K562 (cell line): ENCODE measurements around the gene PGBD4. TPM values are rescaled to one million over a fixed set of nuclear protein-coding genes. Genes with fewer than 3 reads are reported as not detected.

Experiments used
- ATAC-seq: fragments of 200-7000 bp; cut with Tn5 transposase; 3 replicates; pipeline ENCODE4 v1.9.1; 2020; ENCODE audit warnings: moderate library complexity
- BruUV-seq: library from RNA; stranded (reverse); fragments of 400-500 nt; replicated peaks from 2 replicates; lab custom pipeline; 2021; lab: Mats Ljungman, UMichigan
- CTCF ChIA-PET: fragments of 300-600 bp; formaldehyde crosslinking; extraction: SDS; loops from one replicate; lab custom pipeline; 2021; ENCODE audit warnings: low intra/inter-chr PET ratio; lab: Yijun Ruan, JAX
- POLR2A ChIA-PET: fragments of 300-600, 350-650 bp; sonication (Branson Sonifier 250); formaldehyde crosslinking; extraction: SDS; loops from one replicate; lab custom pipeline; 2021; ENCODE audit warnings: antibody characterized with exemption, inconsistent platforms; lab: Yijun Ruan, JAX
- DNase-seq, 4 experiments: peaks; one replicate each; pipeline versions ENCODE4 v3.0.0 to v3.0.0-alpha.2; 2011 to 2018; ENCODE audit warnings: low spot score in 3 of 4, mixed read lengths in 3 of 4; ENCODE audit errors: extremely low read depth in 1 of 4
- FAIRE-seq: peaks from 2 replicates; lab custom pipeline; 2011; peaks lifted over from hg19 to GRCh38; lab: Jason Lieb, UNC
- H2AFZ ChIP-seq: 2 replicates; pipeline ENCODE4 v1.6.0; 2011; ENCODE audit warnings: low read depth, low read length, control low read depth, inconsistent platforms
- H3K27ac ChIP-seq: fragments of 200-600 bp; 3 replicates; pipeline ENCODE4 v1.8.0; 2011; ENCODE audit warnings: low read depth, mild to moderate bottlenecking, control low read depth, inconsistent platforms, low read length, moderate library complexity, mixed read lengths; ENCODE audit errors: extremely low read depth
- H3K27me3 ChIP-seq, 2 experiments: fragments of 300-600 bp in 1 of 2; 2 replicates in 1 of 2; 3 replicates in 1 of 2; pipeline versions ENCODE4 v1.6.0 to v1.8.0; 2011; ENCODE audit warnings: inconsistent platforms in 2 of 2, low read length in 2 of 2, mild to moderate bottlenecking in 1 of 2, mixed read lengths in 1 of 2, moderate library complexity in 1 of 2; ENCODE audit not compliant: control insufficient read depth in 2 of 2, insufficient read depth in 2 of 2
- H3K36me3 ChIP-seq: fragments of 300-600 bp; 3 replicates; pipeline ENCODE4 v1.8.0; 2011; ENCODE audit warnings: mild to moderate bottlenecking, low read length, inconsistent platforms; ENCODE audit not compliant: control insufficient read depth, insufficient read depth
- H3K4me1 ChIP-seq, 2 experiments: fragments of 200-600 bp in 1 of 2; replicated peaks in 1 of 2; 2 replicates in 1 of 2; 3 replicates in 1 of 2; pipeline versions ENCODE4 v1.5.1 to v1.8.0; 2011; ENCODE audit warnings: inconsistent platforms in 2 of 2, low read length in 2 of 2, mild to moderate bottlenecking in 1 of 2, mixed read lengths in 1 of 2, moderate library complexity in 1 of 2; ENCODE audit not compliant: control insufficient read depth in 2 of 2, insufficient read depth in 2 of 2
- H3K4me2 ChIP-seq: 2 replicates; pipeline ENCODE4 v1.6.1; 2011; ENCODE audit warnings: low read length, control low read depth, inconsistent platforms, mixed read lengths; ENCODE audit not compliant: insufficient read depth
- H3K4me3 ChIP-seq: fragments of 200-600 bp; sonication (generic), shearing (Covaris generic); 2 replicates; pipeline ENCODE4 v1.5.1; 2016; ENCODE audit warnings: control low read depth, inconsistent platforms
- H3K79me2 ChIP-seq: fragments of 200-600 bp; 3 replicates; pipeline ENCODE4 v1.8.0; 2011; ENCODE audit warnings: low read length, inconsistent platforms; ENCODE audit not compliant: control insufficient read depth, insufficient read depth
- H3K9ac ChIP-seq, 2 experiments: 2 replicates each; pipeline versions ENCODE4 v1.6.0 to v1.6.1; 2011; ENCODE audit warnings: low read depth in 2 of 2, low read length in 2 of 2, control low read depth in 1 of 2, inconsistent platforms in 1 of 2, mild to moderate bottlenecking in 1 of 2, mixed read lengths in 1 of 2; ENCODE audit not compliant: insufficient read depth in 1 of 2
- H3K9me1 ChIP-seq: one replicate; pipeline ENCODE4 v1.6.0; 2011; ENCODE audit warnings: inconsistent platforms, mild to moderate bottlenecking, low read length, moderate library complexity; ENCODE audit not compliant: control insufficient read depth, insufficient read depth
- H3K9me3 ChIP-seq: replicated peaks from 2 replicates; pipeline ENCODE4 v1.5.1; 2011; ENCODE audit warnings: low read depth, low read length, inconsistent platforms; ENCODE audit not compliant: control insufficient read depth, insufficient read depth
- H4K20me1 ChIP-seq: replicated peaks from 2 replicates; pipeline ENCODE4 v1.6.1; 2011; ENCODE audit warnings: low read length, inconsistent platforms, mixed read lengths; ENCODE audit not compliant: control insufficient read depth, insufficient read depth
- CHCHD3 ChIP-seq: fragments of 250-450 bp; sonication (Bioruptor Pico); IDR thresholded peaks from 2 replicates; pipeline ENCODE4 v2.1.2; 2022; ENCODE audit warnings: mild to moderate bottlenecking
- CREB3L1 ChIP-seq: fragments of 450-650 bp; IDR thresholded peaks from 2 replicates; pipeline ENCODE4 v1.6.1; 2014; ENCODE audit warnings: low read depth, mild to moderate bottlenecking, moderate library complexity, borderline replicate concordance
- LEF1 ChIP-seq: fragments of 450-650 bp; IDR thresholded peaks from 2 replicates; pipeline ENCODE4 v1.6.1; 2016; ENCODE audit warnings: mild to moderate bottlenecking
- PRPF4 ChIP-seq: fragments of 200-400 bp; formaldehyde crosslinking; IDR thresholded peaks from one replicate; pipeline ENCODE4 v1.6.1; 2017; ENCODE audit warnings: low read length, low read depth, mild to moderate bottlenecking; ENCODE audit not compliant: insufficient read depth, poor library complexity, severe bottlenecking
- PTBP1 ChIP-seq: fragments of 200-400 bp; formaldehyde crosslinking; IDR thresholded peaks from 2 replicates; pipeline ENCODE4 v1.6.1; 2017; ENCODE audit warnings: low read depth, low read length
- THRB ChIP-seq: fragments of 450-650 bp; formaldehyde crosslinking; conservative IDR thresholded peaks from 2 replicates; pipeline ENCODE4 v1.4.0; 2022; ENCODE audit warnings: mild to moderate bottlenecking, missing genetic modification characterization
- ZBTB7A ChIP-seq: IDR thresholded peaks from 2 replicates; pipeline ENCODE4 v1.6.1; 2011; ENCODE audit warnings: low read depth, mild to moderate bottlenecking, low read length, moderate library complexity, borderline replicate concordance; ENCODE audit not compliant: control insufficient read depth
- WGBS: fragments of 100-300 bp; shearing (Covaris generic); methylation state at CpG from one replicate; pipeline ENCODE4 v1.1.6; 2016; ENCODE audit warnings: low coverage, mixed read lengths; ENCODE audit not compliant: insufficient coverage; ENCODE audit errors: missing lambda C conversion rate; 5-methylcytosine and 5-hydroxymethylcytosine counted together
- in situ Hi-C: fragments of 300-500 bp; cut with MboI; formaldehyde crosslinking; loops from 4 replicates; pipeline ENCODE4 v1.15.0; 2018; ENCODE audit warnings: inconsistent platforms, mixed read lengths
- intact Hi-C: fragments of 100-400 bp; cut with micrococcal nuclease; formaldehyde crosslinking; loops from 2 replicates; pipeline ENCODE4 v1.14.2; 2022
- polyA plus RNA-seq, 8 experiments: library from polyadenylated mRNA; depleted of rRNA in 4 of 8; stranded (reverse) in 5 of 8; unstranded in 3 of 8; fragments of >200 nt; fragmentation: Nextera tagmentation in 2 of 8; fragmentation: Illumina TruSeq in 1 of 8; extraction: Ambion mirVana in 2 of 8; extraction: Trizol in 1 of 8; gene quantifications; 2 replicates each; pipeline versions ENCODE4 v1.2.1 to v1.2.3, GENCODE V29; 2011 to 2014; ENCODE audit warnings: inconsistent platforms in 1 of 8, missing spikeins in 1 of 8
- total RNA-seq, 7 experiments: library from RNA; depleted of rRNA in 6 of 7; stranded (reverse); fragments of >200 nt in 6 of 7; fragmentation: Illumina TruSeq in 2 of 7; extraction: Trizol in 2 of 7; gene quantifications; 2 replicates each; pipeline versions ENCODE4 v1.2.1 to v1.2.3, GENCODE V29; 2011 to 2021; ENCODE audit warnings: low replicate concordance in 1 of 7
- TF ChIP-seq, protein P1 (sequence below): sonication (generic); formaldehyde crosslinking; IDR thresholded peaks from 2 replicates; pipeline ENCODE4 v1.5.0; 2020; ENCODE audit warnings: missing genetic modification reagents
- TF ChIP-seq, protein P2 (sequence below): fragments of 250-450 bp; sonication (Bioruptor Pico); IDR thresholded peaks from 2 replicates; pipeline ENCODE4 v1.4.0; 2020

The PGBD4 gene
- total and polyA plus RNA-seq, 9 of the 15 experiments (the other 6 are each of a cell fraction or from before 2014, with no cell fraction given) = 2.1 to 4.9 (median 2.7) TPM

GRCh38 chr15:34102175-34102925 is 467 bp downstream of the PGBD4 start:
- DNase-seq = no peak
- H3K4me2 ChIP-seq = peak overlapping the region; percentile 97
- FAIRE-seq = no peak
- ChIA-PET POLR2A (interaction anchor here (0.6 to 2.1 kb wide), 12 partner anchors 8 to 264 kb away, joined by 3 to 8 read pairs (median 4); partner anchors contain the start of genes EMC4 and KATNBL1), CTCF (no interaction called here)
- intact Hi-C loops (no loop called here), in situ Hi-C loops (loop anchor here (5.0 kb wide), 1 partner anchor 110 kb away; the partner anchor contains the start of gene KATNBL1)
- H3K9me3 ChIP-seq = no peaks in the 10 kb centered on the region; the same call in 1 of the 2 replicates
- TSS peak; percentile 79 for BruUV-seq
- H3K9me1 ChIP-seq = no peaks in the 10 kb centered on the region
- H4K20me1 ChIP-seq = no peaks in the 10 kb centered on the region
- ATAC-seq = no peak; the same call in 2 of the 3 replicates
- peaks cover 19% of the 10 kb centered on the region; the same call in 2 of the 3 replicates for H3K36me3 ChIP-seq
- peaks cover 54% of the 10 kb centered on the region for H3K79me2 ChIP-seq
- peak overlapping the region; percentile 83 to 92; a peak in 3 of 4 replicates for H3K9ac ChIP-seq
- peak overlapping the region; percentile 76 for H3K27ac ChIP-seq
- peak overlapping the region; percentile 93 for H2AFZ ChIP-seq
- WGBS = 13% methylated on average over 29 of the region's 29 CpGs
- H3K27me3 ChIP-seq = no peaks in the 10 kb centered on the region
- H3K4me3 ChIP-seq = peak overlapping the region; percentile 92
- peaks cover 0 to 3% of the 10 kb centered on the region in 2 experiments; a peak in 1 of 5 replicates for H3K4me1 ChIP-seq
- no peak for TF ChIP-seq ZBTB7A
- peak; percentile 99 for TF ChIP-seq PTBP1
- 0 out of 2 replicates have a peak, but pooled peaks have one; percentile 16 for TF ChIP-seq CREB3L1
- TF ChIP-seq, protein P1, sequence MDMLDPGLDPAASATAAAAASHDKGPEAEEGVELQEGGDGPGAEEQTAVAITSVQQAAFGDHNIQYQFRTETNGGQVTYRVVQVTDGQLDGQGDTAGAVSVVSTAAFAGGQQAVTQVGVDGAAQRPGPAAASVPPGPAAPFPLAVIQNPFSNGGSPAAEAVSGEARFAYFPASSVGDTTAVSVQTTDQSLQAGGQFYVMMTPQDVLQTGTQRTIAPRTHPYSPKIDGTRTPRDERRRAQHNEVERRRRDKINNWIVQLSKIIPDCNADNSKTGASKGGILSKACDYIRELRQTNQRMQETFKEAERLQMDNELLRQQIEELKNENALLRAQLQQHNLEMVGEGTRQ (CRISPR knock-in tag) = no peak
- peak; percentile 33; the same call in 1 of the 2 replicates for TF ChIP-seq LEF1
- TF ChIP-seq PRPF4 = no peak
- TF ChIP-seq CHCHD3 (CRISPR knock-in tag) = no peak
- TF ChIP-seq, protein P2, sequence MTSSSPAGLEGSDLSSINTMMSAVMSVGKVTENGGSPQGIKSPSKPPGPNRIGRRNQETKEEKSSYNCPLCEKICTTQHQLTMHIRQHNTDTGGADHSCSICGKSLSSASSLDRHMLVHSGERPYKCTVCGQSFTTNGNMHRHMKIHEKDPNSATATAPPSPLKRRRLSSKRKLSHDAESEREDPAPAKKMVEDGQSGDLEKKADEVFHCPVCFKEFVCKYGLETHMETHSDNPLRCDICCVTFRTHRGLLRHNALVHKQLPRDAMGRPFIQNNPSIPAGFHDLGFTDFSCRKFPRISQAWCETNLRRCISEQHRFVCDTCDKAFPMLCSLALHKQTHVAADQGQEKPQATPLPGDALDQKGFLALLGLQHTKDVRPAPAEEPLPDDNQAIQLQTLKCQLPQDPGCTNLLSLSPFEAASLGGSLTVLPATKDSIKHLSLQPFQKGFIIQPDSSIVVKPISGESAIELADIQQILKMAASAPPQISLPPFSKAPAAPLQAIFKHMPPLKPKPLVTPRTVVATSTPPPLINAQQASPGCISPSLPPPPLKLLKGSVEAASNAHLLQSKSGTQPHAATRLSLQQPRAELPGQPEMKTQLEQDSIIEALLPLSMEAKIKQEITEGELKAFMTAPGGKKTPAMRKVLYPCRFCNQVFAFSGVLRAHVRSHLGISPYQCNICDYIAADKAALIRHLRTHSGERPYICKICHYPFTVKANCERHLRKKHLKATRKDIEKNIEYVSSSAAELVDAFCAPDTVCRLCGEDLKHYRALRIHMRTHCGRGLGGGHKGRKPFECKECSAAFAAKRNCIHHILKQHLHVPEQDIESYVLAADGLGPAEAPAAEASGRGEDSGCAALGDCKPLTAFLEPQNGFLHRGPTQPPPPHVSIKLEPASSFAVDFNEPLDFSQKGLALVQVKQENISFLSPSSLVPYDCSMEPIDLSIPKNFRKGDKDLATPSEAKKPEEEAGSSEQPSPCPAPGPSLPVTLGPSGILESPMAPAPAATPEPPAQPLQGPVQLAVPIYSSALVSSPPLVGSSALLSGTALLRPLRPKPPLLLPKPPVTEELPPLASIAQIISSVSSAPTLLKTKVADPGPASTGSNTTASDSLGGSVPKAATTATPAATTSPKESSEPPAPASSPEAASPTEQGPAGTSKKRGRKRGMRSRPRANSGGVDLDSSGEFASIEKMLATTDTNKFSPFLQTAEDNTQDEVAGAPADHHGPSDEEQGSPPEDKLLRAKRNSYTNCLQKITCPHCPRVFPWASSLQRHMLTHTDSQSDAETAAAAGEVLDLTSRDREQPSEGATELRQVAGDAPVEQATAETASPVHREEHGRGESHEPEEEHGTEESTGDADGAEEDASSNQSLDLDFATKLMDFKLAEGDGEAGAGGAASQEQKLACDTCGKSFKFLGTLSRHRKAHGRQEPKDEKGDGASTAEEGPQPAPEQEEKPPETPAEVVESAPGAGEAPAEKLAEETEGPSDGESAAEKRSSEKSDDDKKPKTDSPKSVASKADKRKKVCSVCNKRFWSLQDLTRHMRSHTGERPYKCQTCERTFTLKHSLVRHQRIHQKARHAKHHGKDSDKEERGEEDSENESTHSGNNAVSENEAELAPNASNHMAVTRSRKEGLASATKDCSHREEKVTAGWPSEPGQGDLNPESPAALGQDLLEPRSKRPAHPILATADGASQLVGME (CRISPR knock-in tag) = 0 out of 2 replicates have a peak, but pooled peaks have one; percentile 60
- no peak for TF ChIP-seq THRB
